Small intestine (tissue), 7 donors: ENCODE data around the gene PROX2. TPM values are rescaled to one million over a fixed set of nuclear protein-coding genes. Genes with fewer than 3 reads are reported as not detected.

Source experiments
- DNase-seq, 2 donors: peaks; one replicate each; pipeline versions ENCODE4 v3.0.0 to v3.0.0-alpha.2; 2013
- FAIRE-seq: peaks from 2 replicates; lab custom pipeline; 2012; peaks lifted over from hg19 to GRCh38; lab: Jason Lieb, UNC
- H3K27ac ChIP-seq, 3 donors: one replicate each; pipeline ENCODE4 v1.5.1; 2013; ENCODE audit warnings: low read length in 2 of 3, mild to moderate bottlenecking in 2 of 3, control low read depth in 1 of 3, inconsistent platforms in 1 of 3, low read depth in 1 of 3, moderate library complexity in 1 of 3
- H3K27me3 ChIP-seq, 3 donors: one replicate each; pipeline ENCODE4 v1.6.1; 2013; ENCODE audit warnings: low read length in 3 of 3, inconsistent platforms in 1 of 3; ENCODE audit not compliant: control insufficient read depth in 3 of 3, insufficient read depth in 3 of 3
- H3K36me3 ChIP-seq, 3 donors: one replicate each; pipeline ENCODE4 v1.6.1; 2013; ENCODE audit warnings: low read length in 3 of 3, inconsistent platforms in 1 of 3, low read depth in 1 of 3, mild to moderate bottlenecking in 1 of 3, moderate library complexity in 1 of 3; ENCODE audit not compliant: control insufficient read depth in 3 of 3, insufficient read depth in 2 of 3
- H3K4me1 ChIP-seq, 3 donors: one replicate each; pipeline ENCODE4 v1.6.1; 2013; ENCODE audit warnings: low read length in 2 of 3, inconsistent platforms in 1 of 3, low read depth in 1 of 3, mild to moderate bottlenecking in 1 of 3, moderate library complexity in 1 of 3; ENCODE audit not compliant: control insufficient read depth in 3 of 3, insufficient read depth in 2 of 3
- H3K4me3 ChIP-seq, 3 donors: one replicate each; pipeline ENCODE4 v1.5.1; 2013; ENCODE audit warnings: low read length in 3 of 3, control low read depth in 1 of 3, inconsistent platforms in 1 of 3, low read depth in 1 of 3, mild to moderate bottlenecking in 1 of 3, moderate library complexity in 1 of 3
- H3K9me3 ChIP-seq, 2 donors: one replicate each; pipeline ENCODE4 v1.6.1; 2013; ENCODE audit warnings: low read depth in 1 of 2, low read length in 1 of 2; ENCODE audit not compliant: control insufficient read depth in 2 of 2, insufficient read depth in 1 of 2
- WGBS, 3 donors: extraction: QIAGEN DNeasy Blood & Tissue Kit; methylation state at CpG; one replicate each; pipeline ENCODE4 v1.1.7; 2013; 5-methylcytosine and 5-hydroxymethylcytosine counted together
- polyA plus RNA-seq, 4 donors: library from polyadenylated mRNA; stranded (reverse) in 3 of 4; unstranded in 1 of 4; fragments of 200-250 nt in 3 of 4; fragments of 120-200 nt in 1 of 4; gene quantifications; one replicate each; pipeline versions ENCODE4 v1.2.1 to v1.2.3, GENCODE V29; 2013
- donor health status: healthy with polysubstance abuse.
- donor health status: control.
- donor health status: control.
- donor health status: Bipolar disorder and iron deficiency.
- donor health status: healthy.

The PROX2 gene
- polyA plus RNA-seq, 4 donors = 1.1 TPM; not detected in 3

DNA sequence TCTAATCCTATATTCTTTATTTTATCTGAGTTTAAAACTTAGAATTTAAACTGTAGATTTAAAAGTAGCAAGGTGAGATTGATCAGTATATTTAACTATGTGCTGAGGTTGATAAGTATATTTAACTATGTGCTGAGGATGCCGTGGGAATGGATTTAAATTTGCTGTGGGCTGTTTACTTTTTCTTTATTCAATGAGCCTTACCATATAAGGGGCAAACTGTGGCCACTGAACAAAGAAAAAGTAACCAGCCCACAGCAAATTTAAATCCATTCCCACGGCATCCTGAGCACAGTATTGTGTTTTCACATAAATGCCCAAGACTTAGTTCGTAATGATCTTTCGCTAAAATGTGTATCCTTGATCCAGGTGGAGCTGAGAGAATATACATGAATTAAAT lies 43.1 kb downstream of the PROX2 start:
- WGBS, 3 donors = 93 to 96% (median 94%) methylated on average over 4 of the region's 4 CpGs
- no peaks in the 10 kb centered on the region for H3K27me3 ChIP-seq
- H3K36me3 ChIP-seq = peaks cover 3 to 17% (median 6%) of the 10 kb centered on the region in 3 donors
- no peaks in the 10 kb centered on the region for H3K9me3 ChIP-seq
- FAIRE-seq = no peak
- H3K4me3 ChIP-seq = no peak overlapping the region
- no peaks in the 10 kb centered on the region for H3K4me1 ChIP-seq
- H3K27ac ChIP-seq = no peak overlapping the region
- DNase-seq = no peak

DNA sequence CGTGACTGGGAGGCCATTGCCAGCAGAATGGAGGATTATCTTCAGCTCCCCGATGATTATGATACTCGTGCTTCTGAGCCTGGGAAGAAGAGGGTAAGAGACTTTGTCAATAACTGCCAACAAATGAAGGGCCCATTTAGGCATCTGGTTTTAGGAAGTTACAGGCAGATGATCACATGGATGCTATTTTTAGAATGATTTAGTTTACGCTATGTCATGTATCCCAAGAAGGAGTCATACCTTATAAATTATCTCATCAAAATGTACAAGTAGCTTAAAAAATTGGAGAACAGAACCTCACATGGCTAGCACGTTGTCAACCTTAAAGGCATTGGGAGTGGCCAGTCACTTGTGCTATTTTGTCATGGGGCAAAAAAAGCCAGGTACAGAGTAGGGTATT lies 46.7 kb downstream of the PROX2 start:
- Histone ChIP-seq H3K36me3 (peaks cover 3 to 13% (median 7%) of the 10 kb centered on the region in 3 donors), H3K4me1 (no peaks in the 10 kb centered on the region), H3K4me3 (no peak overlapping the region), H3K9me3 (no peaks in the 10 kb centered on the region), H3K27ac (no peak overlapping the region), H3K27me3 (no peaks in the 10 kb centered on the region)
- WGBS, 3 donors = 92 to 96% (median 95%) methylated on average over 5 of the region's 5 CpGs
- FAIRE-seq (no peak), DNase-seq (no peak)

- DNase-seq = no peak
- H3K4me3 ChIP-seq = no peak overlapping the region
- FAIRE-seq = no peak
Observed at GRCh38 chr14:74826574-74826973, 49.4 kb downstream of the PROX2 start.

More at GRCh38 chr14:74826574-74826973, 49.4 kb downstream of the PROX2 start:
- peaks cover 3 to 8% (median 8%) of the 10 kb centered on the region in 3 donors for H3K36me3 ChIP-seq
- no peaks in the 10 kb centered on the region for H3K27me3 ChIP-seq
- no peaks in the 10 kb centered on the region for H3K9me3 ChIP-seq
- no peaks in the 10 kb centered on the region for H3K4me1 ChIP-seq
- H3K27ac ChIP-seq = no peak overlapping the region

Other genes with a start within 250 kb of the PROX2 start
- 10 to 100 TPM in 3 of 4 donors, 1 to 10 TPM in 1; 8.4 to 20.4 (median 16.4) TPM for gene AREL1, start 163.1 kb downstream of the PROX2 start, polyA plus RNA-seq
- 10 to 100 TPM; 11.9 to 40.0 (median 23.8) TPM for gene FCF1, start 163.0 kb downstream of the PROX2 start, polyA plus RNA-seq
- gene YLPM1, start 112.8 kb downstream of the PROX2 start, polyA plus RNA-seq = 10 to 100 TPM in 3 of 4 donors, 1 to 10 TPM in 1; 5.1 to 50.5 (median 13.1) TPM
- gene DLST, start 5.8 kb upstream of the PROX2 start, polyA plus RNA-seq = 100 to 1,000 TPM in 2 of 4 donors, 10 to 100 TPM in 2; 94.2 to 110 (median 97.8) TPM
- gene RPS6KL1, start 47.1 kb upstream of the PROX2 start, polyA plus RNA-seq = 1 to 10 TPM; 1.8 to 3.5 (median 3.0) TPM
- gene PGF, start 79.5 kb upstream of the PROX2 start, polyA plus RNA-seq = 10 to 100 TPM in 2 of 4 donors, 1 to 10 TPM in 2; 1.6 to 14.0 (median 6.9) TPM
- gene EIF2B2, start 126.8 kb upstream of the PROX2 start, polyA plus RNA-seq = 10 to 100 TPM; 36.2 to 50.8 (median 44.8) TPM
- gene MLH3, start 175.3 kb upstream of the PROX2 start, polyA plus RNA-seq = 10 to 100 TPM; 13.9 to 23.7 (median 17.6) TPM
- 10 to 100 TPM; 15.9 to 27.1 (median 22.6) TPM for gene ACYP1, start 187.9 kb upstream of the PROX2 start, polyA plus RNA-seq
- gene ZC2HC1C, start 193.5 kb upstream of the PROX2 start, polyA plus RNA-seq = 10 to 100 TPM in 1 of 4 donors, 1 to 10 TPM in 3; 3.4 to 15.9 (median 6.1) TPM